WI38 (cell line): ENCODE data around the gene F11.

Experiments
- H3K4me3 ChIP-seq: 2 replicates; pipeline ENCODE4 v1.5.1; 2011; ENCODE audit warnings: low read depth, mild to moderate bottlenecking, control low read depth, low read length
- TF ChIP-seq, protein P1 (sequence below): IDR thresholded peaks from 2 replicates; pipeline ENCODE4 v1.5.1; 2012; ENCODE audit warnings: low read depth, mild to moderate bottlenecking, control low read depth, low read length

The F11 gene

DNA sequence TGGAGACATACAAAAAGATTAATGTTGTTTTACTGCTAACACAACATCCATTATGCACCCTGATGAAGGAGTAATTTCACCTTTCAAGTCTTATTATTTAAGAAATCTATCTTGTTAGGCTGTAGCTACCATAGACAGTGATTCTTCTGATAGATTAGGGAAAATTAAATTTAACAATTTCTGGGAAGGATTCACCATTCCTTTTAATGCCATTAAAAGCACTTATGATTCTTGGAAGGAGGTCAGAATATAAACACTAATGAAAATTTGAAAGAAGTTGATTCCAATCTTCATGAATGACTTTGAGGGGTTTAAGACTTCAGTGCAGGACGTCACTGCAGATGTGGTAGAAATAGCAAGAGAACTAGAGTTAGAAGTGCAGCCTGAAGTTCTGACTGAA is 69.8 kb downstream of the F11 start:
- TF ChIP-seq, protein P1, sequence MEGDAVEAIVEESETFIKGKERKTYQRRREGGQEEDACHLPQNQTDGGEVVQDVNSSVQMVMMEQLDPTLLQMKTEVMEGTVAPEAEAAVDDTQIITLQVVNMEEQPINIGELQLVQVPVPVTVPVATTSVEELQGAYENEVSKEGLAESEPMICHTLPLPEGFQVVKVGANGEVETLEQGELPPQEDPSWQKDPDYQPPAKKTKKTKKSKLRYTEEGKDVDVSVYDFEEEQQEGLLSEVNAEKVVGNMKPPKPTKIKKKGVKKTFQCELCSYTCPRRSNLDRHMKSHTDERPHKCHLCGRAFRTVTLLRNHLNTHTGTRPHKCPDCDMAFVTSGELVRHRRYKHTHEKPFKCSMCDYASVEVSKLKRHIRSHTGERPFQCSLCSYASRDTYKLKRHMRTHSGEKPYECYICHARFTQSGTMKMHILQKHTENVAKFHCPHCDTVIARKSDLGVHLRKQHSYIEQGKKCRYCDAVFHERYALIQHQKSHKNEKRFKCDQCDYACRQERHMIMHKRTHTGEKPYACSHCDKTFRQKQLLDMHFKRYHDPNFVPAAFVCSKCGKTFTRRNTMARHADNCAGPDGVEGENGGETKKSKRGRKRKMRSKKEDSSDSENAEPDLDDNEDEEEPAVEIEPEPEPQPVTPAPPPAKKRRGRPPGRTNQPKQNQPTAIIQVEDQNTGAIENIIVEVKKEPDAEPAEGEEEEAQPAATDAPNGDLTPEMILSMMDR, result no peak
- no peak overlapping the region for H3K4me3 ChIP-seq
